HG02885 (cell line): ENCODE measurements around the gene MACROH2A1.

Experiments
- ATAC-seq: cut with Tn5 transposase; IDR thresholded peaks from one replicate; pipeline ENCODE4 v1.9.1; 2021; ENCODE audit warnings: mild to moderate bottlenecking; ENCODE audit not compliant: unreplicated experiment, poor library complexity

Gene MACROH2A1

DNA sequence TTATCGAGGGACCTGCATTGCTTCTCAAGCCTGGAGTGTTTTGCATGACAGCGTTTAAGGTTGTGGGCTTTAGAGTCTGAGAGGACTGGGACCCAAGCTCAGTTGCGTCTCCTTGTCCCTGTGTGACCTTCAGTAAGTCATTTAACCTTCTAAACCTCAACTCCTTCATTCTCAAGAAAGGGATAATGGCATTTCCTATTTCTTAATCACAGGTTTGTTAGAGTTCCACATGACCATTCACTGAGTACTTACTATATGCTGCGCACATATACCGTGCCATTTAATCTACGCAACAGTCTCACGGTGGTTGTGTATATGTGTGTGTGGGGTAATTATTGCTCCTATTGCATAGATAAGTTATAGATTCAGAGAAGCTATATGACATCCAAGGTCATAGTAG, 76.3 kb downstream of the MACROH2A1 start:
- no peak for ATAC-seq

DNA sequence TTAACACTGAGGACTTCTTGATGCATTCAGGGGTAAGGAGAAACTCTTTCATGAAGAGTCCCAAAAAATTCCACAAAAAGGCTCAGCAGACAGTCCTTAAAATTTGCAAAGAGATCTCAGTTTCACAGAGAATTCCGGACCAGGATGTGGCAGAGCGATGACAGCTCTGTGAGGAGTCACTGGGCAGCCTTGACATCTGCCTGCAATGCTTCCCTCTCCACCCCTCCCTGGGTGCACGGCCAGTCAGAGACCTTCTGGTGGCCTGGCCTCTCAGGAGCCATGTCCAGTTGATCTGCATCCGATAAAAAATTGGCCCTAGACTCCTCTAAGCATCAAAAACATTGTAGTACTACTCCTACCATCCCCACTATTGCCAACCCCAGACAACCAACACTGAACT, 76.8 kb downstream of the MACROH2A1 start:
- ATAC-seq = no peak

DNA sequence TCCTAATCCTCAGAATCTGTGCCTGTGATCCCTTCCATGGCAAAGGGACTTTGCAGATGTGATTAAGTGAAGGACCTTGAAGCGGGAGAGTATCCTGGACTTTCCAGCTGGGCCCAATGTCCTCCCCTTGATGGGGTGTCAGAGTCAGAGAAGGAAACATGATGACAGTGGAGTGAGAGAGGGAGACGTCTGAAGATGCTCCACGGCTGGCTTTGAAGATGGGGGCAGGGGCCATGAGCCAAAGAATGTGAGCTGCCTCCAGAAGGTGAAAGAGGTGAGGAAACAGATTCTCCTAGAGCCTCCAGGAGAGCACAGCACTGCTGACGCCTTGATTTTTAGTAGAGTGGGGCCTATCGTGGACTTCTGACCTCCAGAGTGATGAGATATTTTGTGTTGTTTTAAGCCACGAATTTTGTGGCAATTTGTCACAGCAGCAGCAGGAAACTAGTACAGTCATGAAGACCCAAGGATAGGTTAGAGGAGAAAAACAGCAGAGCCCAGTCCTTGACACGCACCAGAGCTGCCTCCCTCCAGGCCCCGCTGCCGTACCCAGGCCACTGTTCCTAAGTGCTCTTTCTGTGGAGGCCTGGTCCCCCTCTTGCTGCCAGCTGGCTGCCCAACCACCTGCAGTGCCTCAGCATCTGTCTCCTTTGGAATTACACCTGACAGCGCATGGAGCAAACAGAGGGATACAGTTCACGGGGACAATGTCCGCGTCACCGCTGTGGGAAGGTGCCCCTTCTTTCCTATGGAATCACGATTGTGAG, 78.1 kb downstream of the MACROH2A1 start:
- no peak for ATAC-seq

DNA sequence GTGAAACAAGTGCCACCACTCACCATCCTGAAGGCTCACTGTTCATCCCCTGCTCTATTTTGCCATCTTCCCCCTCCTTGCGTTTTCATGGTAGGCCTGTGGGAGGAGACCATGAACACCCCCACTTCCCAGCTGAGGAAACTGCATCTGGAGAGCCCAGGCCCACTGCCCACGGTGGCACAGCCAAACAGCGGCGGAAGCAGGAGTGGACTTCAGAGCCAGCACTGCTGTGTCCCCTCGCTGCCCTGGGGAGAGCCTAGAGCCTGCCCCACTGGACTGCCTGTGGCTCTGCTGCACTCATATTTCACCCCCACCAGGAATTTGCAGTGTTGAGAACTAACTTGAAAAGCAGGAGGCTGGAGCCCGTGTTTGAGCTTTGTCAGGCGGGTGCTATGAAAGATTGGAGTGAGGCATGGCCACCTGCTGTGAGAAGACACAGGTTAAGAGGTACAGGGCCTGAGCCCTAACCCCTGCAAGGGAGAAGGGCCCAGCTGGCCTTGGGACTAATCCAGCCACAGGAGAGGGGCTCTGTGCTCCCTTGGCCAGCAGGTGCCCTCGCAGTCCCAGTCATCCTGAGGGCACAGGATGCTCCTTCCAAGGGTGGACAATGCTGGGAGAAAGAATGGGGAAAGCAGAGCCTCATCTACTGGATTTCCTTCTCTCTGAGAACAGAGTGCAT, 79.0 kb downstream of the MACROH2A1 start:
- ATAC-seq = no peak

DNA sequence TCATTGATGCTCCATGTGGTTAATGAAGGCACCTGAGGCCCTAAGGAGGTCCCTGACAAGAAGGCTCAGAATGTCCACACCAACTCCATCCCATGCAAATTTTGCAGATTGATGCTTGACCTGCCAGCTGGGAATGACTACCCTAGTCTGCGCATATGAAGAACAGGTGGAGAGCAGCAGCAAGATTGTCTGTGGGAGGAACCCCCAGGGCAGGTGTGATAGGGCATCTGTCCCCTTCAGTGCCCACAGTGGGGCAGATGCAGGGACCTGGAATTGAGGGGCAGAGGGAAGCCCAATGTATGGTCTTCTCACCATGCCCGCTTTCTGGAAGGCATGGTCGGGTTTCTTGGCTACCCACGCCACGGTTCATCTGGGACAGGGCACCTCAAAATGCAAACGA, 79.6 kb downstream of the MACROH2A1 start:
- ATAC-seq = no peak

DNA sequence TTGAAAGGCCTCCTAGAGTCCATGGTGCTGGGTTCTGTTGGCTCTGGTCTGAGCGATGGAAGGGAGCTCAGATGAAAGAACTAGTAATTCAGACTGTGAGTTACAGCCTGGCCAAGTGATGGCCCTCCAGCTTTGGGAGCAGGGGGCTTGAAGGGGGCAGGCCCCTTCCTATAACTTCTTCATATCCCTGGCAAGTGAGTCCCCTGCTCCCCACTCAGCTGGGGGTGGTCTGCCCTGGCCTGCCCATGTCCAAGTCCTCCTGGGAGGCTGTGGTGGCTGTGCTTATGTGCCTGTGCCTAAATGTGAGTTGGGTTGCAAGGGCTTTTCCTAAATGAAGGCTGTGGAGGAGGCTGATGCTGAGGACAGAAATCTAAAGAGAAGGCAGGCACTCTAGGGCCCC, 80.1 kb downstream of the MACROH2A1 start:
- ATAC-seq = no peak

DNA sequence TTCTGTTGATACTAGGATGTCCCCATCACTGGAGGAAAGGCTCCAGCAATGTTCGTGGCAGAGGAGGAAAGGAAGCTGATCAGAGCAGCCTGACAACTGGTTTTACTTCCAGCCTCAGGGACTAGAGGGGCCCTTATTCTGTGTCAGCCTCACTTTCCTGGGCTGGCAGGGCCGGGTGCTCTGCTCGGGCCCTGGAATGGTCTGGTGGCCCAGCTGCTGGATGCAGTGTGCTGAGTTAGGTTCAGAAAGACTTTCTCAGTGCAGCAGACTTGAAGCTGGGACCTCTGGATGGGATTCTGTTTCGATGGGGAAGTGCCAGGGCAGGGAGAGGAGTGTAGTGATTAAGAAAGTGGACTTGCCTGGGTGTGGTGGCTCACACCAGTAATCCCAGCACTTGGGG, 81.0 kb downstream of the MACROH2A1 start:
- ATAC-seq = no peak

DNA sequence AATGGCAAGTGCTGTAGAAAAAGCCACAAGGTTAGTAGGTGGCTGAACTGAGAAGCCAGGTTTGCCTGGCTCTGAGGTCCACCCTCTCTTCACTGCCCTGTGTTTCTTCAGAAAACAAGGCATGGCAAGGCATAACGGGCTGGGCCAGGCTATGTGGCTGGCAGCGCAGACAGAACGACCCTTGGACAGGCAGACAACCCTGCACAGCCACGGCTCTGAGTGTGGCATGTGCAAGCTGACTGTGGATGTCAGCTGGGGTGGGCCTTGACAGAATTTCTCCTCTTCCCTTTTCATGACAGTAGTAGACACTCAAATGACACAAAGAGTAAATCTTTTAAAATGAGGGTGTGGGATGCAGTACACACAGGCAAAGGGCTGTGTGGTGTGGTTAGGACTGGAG, 81.7 kb downstream of the MACROH2A1 start:
- no peak for ATAC-seq

DNA sequence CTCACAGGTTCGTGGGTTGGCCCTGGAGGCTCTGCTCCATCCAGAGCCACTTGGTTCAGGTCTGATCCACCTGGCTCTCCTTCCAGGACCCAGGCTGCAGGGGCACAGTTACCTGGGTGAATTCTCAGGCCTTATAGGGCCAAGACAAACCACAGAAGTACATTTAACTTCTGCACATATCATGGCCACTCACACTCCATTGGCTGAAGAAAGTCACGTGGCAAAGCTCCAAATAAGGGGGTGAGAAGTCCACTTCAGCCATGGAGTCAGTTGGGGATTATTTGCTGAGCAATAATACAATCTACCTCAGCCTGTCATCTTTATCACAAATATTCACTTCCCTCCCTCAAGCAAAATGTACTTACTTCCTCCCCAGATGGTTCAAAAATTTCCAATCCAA, 83.6 kb downstream of the MACROH2A1 start:
- no peak for ATAC-seq

DNA sequence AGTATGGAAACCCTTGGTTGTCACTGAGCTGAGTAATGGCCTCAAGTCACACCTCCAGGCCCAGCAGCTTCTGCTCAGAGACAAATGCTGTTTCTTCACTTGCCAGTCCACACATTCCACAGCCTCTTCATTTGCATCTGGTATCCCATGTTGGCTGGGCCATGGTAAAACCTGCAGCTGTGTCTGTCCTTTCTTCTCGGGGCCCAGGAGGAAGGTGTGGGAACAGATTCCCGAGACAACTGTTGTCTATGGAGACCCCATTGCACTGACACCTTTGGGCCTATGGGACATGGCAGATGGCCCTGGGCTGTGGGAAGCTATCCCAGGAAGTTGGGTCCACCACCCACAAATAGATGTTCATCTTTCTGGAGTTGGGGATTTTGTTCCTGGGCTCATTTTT, 85.1 kb downstream of the MACROH2A1 start:
- ATAC-seq = no peak

DNA sequence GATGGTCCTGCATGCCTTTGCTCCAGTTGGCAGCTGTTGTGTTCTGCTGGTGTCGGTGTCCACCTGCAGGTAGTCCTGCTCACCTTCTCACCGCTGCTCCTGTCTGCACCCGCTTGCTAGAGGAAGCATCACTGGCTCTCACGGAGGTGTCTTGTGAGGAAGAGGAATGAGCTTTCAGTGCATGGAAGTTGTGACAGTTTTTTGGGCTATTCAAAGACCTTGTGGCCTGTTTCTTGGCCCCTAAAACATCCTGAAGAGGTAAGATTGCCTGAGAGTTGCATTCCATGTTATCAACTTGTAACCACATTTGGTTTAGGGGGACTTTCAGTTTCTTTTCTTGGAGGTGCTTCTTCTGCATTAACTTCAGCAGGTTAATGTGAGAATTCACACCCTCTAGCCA, 85.6 kb downstream of the MACROH2A1 start:
- ATAC-seq = no peak

DNA sequence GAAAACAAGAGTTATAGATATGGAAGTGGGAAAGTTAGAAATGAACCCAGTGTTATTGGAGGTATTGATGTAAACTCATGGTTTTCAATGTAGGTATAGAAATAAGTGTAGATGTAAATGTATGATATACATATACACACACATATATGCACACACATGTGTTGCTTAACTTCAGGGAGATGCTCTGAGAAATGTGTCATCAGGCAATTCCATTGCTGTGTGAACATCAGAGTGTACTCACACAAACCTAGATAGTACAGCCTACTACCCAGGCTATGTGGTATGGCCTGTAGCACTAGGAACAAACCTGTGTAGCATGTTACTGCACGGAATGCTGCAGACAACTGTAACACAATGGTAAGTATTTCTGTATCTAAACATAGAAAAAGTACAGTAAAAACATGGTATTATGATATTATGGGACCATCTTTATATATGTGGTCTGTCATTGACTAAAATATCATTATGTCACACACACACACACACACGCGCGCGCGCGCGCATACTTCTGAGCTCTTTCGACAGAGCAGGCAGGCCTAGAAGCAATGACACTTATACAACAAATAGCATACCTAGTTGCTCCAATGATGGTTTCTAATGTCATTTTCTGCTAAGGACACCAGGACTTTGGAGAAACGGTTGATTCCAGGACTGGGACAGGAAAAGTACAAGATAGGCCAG, 86.6 kb downstream of the MACROH2A1 start:
- ATAC-seq = no peak

DNA sequence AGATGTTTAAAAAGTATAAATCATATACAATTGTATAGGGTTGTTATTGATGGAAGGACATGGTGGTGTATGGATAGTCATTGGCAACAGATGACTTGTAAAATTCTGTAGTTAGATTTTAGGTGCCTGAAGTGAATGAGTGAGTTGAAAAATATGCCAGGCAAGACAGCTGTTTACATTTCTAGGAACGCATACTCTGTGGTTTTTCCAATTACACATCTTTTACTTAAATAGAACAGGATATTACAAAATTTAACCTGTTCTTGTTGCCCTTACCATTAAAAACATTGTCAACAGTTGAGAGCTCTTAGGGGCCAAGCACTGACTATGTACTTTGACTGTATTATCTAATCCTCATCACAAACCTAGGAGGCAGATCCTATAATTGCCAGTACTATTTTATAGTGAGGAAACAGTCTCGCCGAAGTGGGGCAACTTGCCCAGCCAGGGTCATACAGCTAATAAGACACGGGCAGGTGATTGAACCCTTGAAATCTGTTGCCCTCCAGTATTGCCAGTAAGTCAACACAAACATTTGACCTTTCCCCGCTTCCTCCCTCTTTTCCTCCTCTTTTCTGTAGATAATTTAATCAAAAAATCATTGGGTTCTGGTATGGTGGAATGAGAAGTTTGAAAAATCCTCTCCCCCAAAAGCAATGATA, 88.6 kb downstream of the MACROH2A1 start:
- ATAC-seq = no peak

DNA sequence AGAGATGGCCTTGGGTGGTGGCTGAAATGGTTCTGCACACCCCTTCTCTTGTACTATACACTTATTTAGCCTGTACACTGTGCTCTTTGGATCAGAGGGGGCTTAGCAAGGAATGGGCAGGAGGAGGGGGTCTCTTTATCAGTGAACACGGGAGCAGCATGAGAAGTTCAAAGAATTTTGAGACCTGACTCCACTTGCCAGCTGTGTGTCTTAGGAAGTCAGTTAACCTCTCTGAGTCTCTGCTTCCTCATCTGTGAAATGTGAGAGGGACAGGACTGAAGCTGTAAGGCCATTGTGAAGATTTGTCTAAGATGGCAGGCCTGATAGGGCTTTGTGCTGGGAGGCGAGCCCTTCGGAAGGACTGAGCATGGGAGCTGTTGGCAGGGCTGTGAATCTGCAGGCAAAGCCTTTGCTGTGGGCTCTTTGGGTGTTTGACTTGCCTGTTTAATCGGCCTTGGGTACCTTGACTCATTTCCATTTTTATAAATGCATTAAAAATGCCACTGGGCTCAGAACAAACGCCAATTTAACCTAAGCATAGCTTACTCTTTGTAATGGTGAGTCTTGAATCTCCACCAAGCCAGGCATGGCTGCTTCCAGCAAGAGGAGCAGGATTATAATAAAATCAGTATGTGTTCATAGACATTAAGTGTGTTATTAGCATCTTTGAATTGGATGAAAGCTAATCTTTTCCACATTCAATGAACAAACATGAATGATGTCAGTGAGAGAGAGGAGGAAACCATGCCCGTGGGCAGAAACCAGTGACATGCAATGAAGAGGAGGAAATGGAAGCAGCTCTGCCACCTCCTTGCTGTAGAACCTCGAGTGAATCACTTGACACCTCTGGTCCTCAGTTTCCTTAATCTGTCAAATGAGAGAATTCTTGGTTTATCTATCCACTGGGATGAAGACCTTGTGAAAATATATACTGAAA, 89.4 kb downstream of the MACROH2A1 start:
- no peak for ATAC-seq

DNA sequence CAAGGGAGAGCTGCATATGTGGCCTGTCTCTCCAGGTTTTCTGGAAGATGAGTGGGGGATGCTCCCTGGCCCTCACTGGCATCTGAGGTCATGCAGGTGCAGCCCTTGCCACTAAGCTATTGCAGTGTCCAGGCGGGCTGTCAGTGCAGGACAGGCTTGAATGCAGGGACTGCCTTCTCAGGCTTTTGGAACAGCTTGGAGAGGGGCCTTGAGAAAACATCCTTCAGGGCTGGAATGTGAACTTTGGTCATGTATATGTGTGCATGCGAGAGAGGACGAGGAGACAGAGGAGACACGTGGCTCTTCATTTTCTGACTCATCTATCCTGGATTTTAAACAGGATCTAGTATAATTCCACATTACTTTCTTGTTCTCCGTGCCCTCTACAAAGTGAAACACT, 90.3 kb downstream of the MACROH2A1 start:
- no peak for ATAC-seq

DNA sequence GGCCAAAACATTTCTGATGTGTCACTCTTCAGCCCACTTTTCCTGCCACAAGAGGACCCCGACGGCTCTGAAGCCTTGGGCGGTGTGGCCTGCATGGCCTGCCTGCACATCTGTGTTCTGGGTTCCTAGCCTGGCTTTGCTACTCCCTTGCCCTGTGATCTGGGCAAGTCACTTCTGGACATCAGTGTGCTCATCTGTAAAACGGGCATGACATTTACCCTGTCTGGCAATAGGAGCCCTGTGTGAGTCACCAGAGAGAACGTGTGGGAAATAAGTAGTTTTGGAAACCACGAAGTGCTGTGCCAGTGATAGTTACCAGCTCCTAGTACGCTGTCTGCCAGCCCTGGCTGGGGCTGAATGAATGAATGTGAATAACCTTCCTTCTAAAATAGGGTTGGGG, 90.8 kb downstream of the MACROH2A1 start:
- no peak for ATAC-seq

DNA sequence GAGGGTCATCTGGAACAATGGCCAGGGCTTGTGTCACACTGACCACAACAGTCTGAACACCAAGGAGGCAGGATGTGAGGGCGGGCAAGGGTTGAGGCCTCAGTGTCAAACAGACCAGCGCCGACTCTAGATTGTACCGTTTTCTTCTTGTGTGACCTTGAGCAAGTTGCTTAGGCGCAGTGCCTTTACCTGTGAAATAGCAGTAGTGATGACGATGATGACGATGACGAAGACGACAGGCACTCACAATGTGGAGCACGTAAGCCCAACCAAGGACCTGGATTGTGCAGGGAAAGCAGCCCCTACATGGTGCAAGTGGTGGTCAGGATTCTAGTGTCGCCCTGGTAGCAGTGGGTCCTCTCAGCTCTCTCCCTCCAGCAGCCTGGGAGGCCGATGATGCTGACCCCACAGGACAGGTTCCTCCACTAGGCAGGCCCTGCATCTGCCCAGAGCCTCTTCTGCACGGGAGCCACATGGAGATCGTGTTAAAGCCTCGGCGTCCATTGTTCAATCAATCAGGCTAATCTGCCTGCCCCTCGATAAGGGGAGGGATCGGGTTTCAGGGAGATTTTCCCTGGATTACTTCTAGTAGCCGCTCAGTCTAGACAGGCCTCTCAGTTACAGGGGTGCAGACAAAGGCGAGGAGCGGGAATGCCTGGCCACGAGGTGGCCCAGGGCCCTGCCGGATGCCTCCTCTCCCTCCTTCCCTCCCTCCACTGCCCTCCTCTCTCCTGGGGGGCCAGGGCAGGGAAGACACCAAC, 91.7 kb downstream of the MACROH2A1 start:
- no peak for ATAC-seq

DNA sequence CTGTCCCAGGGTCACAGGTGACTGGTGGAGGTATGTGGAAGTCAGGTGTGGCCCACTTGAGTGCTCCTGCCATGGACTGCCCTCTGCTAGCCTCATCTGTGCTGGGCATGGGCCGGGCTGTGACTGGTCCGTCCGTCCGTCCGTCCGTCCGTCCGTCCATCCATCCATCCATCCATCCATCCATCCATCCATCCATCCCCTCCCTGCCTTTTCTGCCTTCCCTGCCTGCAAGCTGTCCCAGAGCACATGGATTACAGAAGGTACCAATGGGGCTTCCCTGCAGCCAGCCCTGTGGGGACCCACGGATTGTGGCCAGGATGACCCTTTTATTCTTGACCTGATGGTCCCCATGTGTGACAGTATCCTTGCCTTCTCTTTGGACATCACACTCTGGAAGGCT, 92.5 kb downstream of the MACROH2A1 start:
- ATAC-seq = no peak
